ENCODE results near the gene MPIG6B. TPM values are rescaled to one million over a fixed set of nuclear protein-coding genes. Genes with fewer than 3 reads are reported as not detected.

MPIG6B gene
- total and polyA plus RNA-seq, 8 donors, result 0.05 to 0.06 TPM; not detected in 6

- Histone ChIP-seq H3K9me3 (no peaks in the 10 kb centered on the region), H3K36me3 (peaks cover 0 to 21% (median 17%) of the 10 kb centered on the region in 3 donors), H3K4me3 (peak within 1 kb of the TSS; percentile 25 to 66 (median 54)), H3K27ac (peak within 1 kb of the TSS; percentile 70 to 89 (median 79)), H3K27me3 (no peaks in the 10 kb centered on the region), H3K4me1 (no peaks in the 10 kb centered on the region)
- intact Hi-C loops (cut with DNase I), result no loop called here
- WGBS, 2 donors, result 16 to 19% methylated on average over 36 of the region's 36 CpGs
- TF ChIP-seq, protein P1, sequence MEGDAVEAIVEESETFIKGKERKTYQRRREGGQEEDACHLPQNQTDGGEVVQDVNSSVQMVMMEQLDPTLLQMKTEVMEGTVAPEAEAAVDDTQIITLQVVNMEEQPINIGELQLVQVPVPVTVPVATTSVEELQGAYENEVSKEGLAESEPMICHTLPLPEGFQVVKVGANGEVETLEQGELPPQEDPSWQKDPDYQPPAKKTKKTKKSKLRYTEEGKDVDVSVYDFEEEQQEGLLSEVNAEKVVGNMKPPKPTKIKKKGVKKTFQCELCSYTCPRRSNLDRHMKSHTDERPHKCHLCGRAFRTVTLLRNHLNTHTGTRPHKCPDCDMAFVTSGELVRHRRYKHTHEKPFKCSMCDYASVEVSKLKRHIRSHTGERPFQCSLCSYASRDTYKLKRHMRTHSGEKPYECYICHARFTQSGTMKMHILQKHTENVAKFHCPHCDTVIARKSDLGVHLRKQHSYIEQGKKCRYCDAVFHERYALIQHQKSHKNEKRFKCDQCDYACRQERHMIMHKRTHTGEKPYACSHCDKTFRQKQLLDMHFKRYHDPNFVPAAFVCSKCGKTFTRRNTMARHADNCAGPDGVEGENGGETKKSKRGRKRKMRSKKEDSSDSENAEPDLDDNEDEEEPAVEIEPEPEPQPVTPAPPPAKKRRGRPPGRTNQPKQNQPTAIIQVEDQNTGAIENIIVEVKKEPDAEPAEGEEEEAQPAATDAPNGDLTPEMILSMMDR (IDR thresholded peaks at IDR 0.05), result peak in 2 of 4 donors; percentile 15 to 30
- DNase-seq (peak in 2 of 6 donors; percentile 32 to 49), FAIRE-seq (no peak), ATAC-seq (peak; percentile 39 to 52 (median 47))
Measured at GRCh38 chr6:31728767-31729514, 5.8 kb downstream of the MPIG6B start, which contains the start of gene DDAH2. TSS of gene DDAH2 (minus strand) at chr6:31729299. CDS start at chr6:31729161, 138 bp downstream.

GRCh38 chr6:31729515-31729978 lies 6.4 kb downstream of the MPIG6B start:
- H3K36me3 ChIP-seq, result peaks cover 0 to 21% (median 17%) of the 10 kb centered on the region in 3 donors
- H3K9me3 ChIP-seq, result no peaks in the 10 kb centered on the region
- no peak for FAIRE-seq
- TF ChIP-seq, protein P1 (IDR thresholded peaks at IDR 0.05), result peak in 2 of 4 donors; percentile 27 to 37
- peak; percentile 76 to 89 (median 86) for ATAC-seq
- H3K27ac ChIP-seq, result peak overlapping the region; percentile 70 to 89 (median 79)
- peak; percentile 77 to 91 (median 86) for DNase-seq
- 0 to 1% methylated on average over 27 to 29 of the region's 29 CpGs for WGBS, 2 donors
- H3K4me1 ChIP-seq, result peaks cover 0 to 4% (median 0%) of the 10 kb centered on the region in 3 donors
- peak overlapping the region; percentile 25 to 66 (median 54) for H3K4me3 ChIP-seq
- no peaks in the 10 kb centered on the region for H3K27me3 ChIP-seq
- intact Hi-C loops (cut with DNase I), result no loop called here

DNA sequence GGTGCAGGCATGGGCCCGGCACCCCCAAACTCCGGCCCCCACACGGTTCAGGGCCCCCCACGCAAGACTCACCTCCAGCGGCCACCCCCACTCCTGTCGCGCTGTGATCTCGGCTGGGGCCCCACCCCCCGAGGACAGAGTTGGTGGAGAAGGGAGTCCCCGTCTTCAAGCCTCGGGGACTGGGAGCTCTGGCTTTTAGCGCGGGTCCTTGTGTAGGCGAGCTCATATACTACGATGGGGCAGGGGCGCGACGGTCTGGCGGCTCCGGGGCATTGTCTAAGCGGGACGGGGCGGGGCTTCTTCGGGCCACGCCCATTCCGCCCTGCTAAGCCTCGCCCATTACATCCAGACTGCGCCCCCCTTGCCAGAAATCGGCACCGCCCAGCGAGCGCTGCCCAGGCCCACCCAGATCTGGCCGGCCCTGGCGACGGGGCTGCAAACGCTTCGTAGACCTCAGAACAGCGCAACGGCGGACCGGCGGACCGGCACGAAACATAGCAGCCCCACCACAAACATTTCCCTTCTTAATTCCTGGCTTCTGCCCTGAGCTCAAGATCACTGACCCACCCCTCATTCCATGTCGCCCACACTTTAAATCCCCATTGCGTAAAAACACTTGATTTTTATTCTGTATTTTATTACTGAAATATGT lies 6.9 kb downstream of the MPIG6B start:
- H3K27me3 ChIP-seq, result no peaks in the 10 kb centered on the region
- intact Hi-C loops (cut with DNase I), result no loop called here
- 15% methylated on average over 45 to 46 of the region's 46 CpGs for WGBS, 2 donors
- no peak for FAIRE-seq
- peaks cover 0 to 21% (median 17%) of the 10 kb centered on the region in 3 donors for H3K36me3 ChIP-seq
- DNase-seq, result peak; percentile 56 to 86 (median 77)
- peak; percentile 59 to 78 (median 75) for ATAC-seq
- peaks cover 0 to 4% (median 0%) of the 10 kb centered on the region in 3 donors for H3K4me1 ChIP-seq
- TF ChIP-seq, protein P1 (IDR thresholded peaks at IDR 0.05), result no peak
- H3K4me3 ChIP-seq, result peak overlapping the region; percentile 25 to 66 (median 54)
- H3K9me3 ChIP-seq, result no peaks in the 10 kb centered on the region
- peak overlapping the region; percentile 70 to 89 (median 79) for H3K27ac ChIP-seq

DNA sequence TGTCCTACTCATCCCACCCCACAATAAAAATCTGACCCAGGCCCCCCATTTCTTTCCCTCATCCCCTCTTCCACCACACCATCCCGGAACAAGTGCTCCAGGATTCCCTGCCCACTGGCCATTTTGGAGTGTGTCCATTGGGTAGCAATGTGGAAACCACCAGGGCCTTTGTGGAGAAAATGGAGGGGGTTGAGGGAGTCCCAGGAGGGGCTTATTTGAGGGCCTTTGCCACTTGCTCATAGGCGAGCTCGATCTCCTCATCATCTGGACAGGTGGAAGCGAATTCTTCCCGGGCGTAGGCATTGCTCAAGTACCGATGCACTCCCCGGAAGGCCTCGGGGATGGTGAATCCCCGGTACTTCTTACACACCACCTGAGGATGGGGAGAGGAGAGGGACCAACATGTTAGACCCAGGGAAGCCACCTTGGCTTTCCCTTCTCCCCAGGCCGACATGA lies 7.5 kb downstream of the MPIG6B start:
- WGBS, 2 donors, result 88 to 89% methylated on average over 11 of the region's 11 CpGs
- peaks cover 0 to 4% (median 0%) of the 10 kb centered on the region in 3 donors for H3K4me1 ChIP-seq

More for the DNA sequence above, 7.5 kb downstream of the MPIG6B start:
- intact Hi-C loops (cut with DNase I), result no loop called here
- Histone ChIP-seq H3K36me3 (peaks cover 0 to 21% (median 17%) of the 10 kb centered on the region in 3 donors), H3K9me3 (no peaks in the 10 kb centered on the region), H3K27me3 (no peaks in the 10 kb centered on the region), H3K4me3 (peak overlapping the region in 1 of 4 donors; percentile 66), H3K27ac (peak overlapping the region in 2 of 4 donors; percentile 84 to 89)
- DNase-seq (no peak), ATAC-seq (no peak), FAIRE-seq (no peak)
- TF ChIP-seq, protein P1 (IDR thresholded peaks at IDR 0.05), result no peak
